ENCODE results near the gene C2CD4C.

DNA sequence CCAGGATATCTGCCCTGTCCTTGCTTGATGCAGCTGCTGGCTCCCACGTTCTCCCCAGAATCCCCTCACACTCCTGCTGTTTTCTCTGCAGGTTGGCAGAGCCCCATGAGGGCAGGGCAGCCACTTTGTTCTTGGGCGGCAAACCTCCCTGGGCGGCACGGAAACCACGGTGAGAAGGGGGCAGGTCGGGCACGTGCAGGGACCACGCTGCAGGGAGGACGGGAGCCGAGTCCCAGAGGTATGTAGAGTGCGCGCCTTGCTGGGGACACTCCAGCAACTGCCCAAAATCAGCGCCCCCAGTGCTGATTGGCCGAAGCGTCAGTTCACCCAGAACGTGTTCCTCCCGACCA lies 34.1 kb downstream of the C2CD4C start:
- TF ChIP-seq, protein P1, sequence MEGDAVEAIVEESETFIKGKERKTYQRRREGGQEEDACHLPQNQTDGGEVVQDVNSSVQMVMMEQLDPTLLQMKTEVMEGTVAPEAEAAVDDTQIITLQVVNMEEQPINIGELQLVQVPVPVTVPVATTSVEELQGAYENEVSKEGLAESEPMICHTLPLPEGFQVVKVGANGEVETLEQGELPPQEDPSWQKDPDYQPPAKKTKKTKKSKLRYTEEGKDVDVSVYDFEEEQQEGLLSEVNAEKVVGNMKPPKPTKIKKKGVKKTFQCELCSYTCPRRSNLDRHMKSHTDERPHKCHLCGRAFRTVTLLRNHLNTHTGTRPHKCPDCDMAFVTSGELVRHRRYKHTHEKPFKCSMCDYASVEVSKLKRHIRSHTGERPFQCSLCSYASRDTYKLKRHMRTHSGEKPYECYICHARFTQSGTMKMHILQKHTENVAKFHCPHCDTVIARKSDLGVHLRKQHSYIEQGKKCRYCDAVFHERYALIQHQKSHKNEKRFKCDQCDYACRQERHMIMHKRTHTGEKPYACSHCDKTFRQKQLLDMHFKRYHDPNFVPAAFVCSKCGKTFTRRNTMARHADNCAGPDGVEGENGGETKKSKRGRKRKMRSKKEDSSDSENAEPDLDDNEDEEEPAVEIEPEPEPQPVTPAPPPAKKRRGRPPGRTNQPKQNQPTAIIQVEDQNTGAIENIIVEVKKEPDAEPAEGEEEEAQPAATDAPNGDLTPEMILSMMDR (IDR thresholded peaks at IDR 0.05) = no peak
- TF ChIP-seq POLR2A (IDR thresholded peaks at IDR 0.05) = no peak

Data from adrenal gland (tissue), 5 donors.